SU-DHL-6 (cell line): ENCODE measurements around the gene RECK.

ENCODE experiments used
- CTCF ChIP-seq: fragments of 200-600 bp; sonication (generic); IDR thresholded peaks from one replicate; pipeline ENCODE4 v1.5.1; 2017; ENCODE audit warnings: antibody characterized with exemption, mild to moderate bottlenecking, low read length, moderate library complexity; ENCODE audit not compliant: insufficient read depth, poor library complexity, severe bottlenecking
- EZH2phosphoT487 ChIP-seq: fragments of 200-600 bp; sonication (generic), shearing (Covaris generic); conservative IDR thresholded peaks from 2 replicates; pipeline ENCODE4 v1.6.1; 2018; ENCODE audit warnings: mild to moderate bottlenecking, antibody characterized with exemption, low read length, moderate library complexity, mixed read lengths

- 0 out of 2 replicates have a peak, but pooled peaks have one; percentile 68 for TF ChIP-seq EZH2phosphoT487
- no peak for TF ChIP-seq CTCF
These were observed 100.2 kb downstream of the RECK start for GRCh38 chr9:36136894-36137391.
